NCI-H1436 (cell line): Measurements from ENCODE around the gene DHX30.

Experiments
- DNase-seq: peaks from one replicate; lab custom pipeline; 2025; lab: John Stamatoyannopoulos, UW

Gene DHX30

GRCh38 chr3:47852604-47853602 lies 50.0 kb downstream of the DHX30 start:
- no peak for DNase-seq

GRCh38 chr3:47854267-47854666 lies 51.3 kb downstream of the DHX30 start:
- no peak for DNase-seq

GRCh38 chr3:47854720-47855455 lies 52.0 kb downstream of the DHX30 start:
- no peak for DNase-seq

- no peak for DNase-seq
These were observed 52.8 kb downstream of the DHX30 start for GRCh38 chr3:47855461-47856383.

GRCh38 chr3:47856669-47857068 lies 53.7 kb downstream of the DHX30 start:
- no peak for DNase-seq

- DNase-seq: no peak
These were observed 54.2 kb downstream of the DHX30 start for GRCh38 chr3:47857151-47857550.

GRCh38 chr3:47859956-47860605 lies 57.1 kb downstream of the DHX30 start:
- no peak for DNase-seq

- no peak for DNase-seq
These were observed 60.6 kb downstream of the DHX30 start for GRCh38 chr3:47863391-47864128.

GRCh38 chr3:47865192-47865591 lies 62.3 kb downstream of the DHX30 start:
- no peak for DNase-seq

- no peak for DNase-seq
These were observed 64.6 kb downstream of the DHX30 start for GRCh38 chr3:47867451-47868044.

- no peak for DNase-seq
These were observed 65.4 kb downstream of the DHX30 start for GRCh38 chr3:47868306-47868705.

- DNase-seq: no peak
These were observed 67.2 kb downstream of the DHX30 start for GRCh38 chr3:47870156-47870555.

GRCh38 chr3:47870702-47871260 lies 67.8 kb downstream of the DHX30 start:
- no peak for DNase-seq

- DNase-seq: no peak
These were observed 68.5 kb downstream of the DHX30 start for GRCh38 chr3:47871389-47871788.

GRCh38 chr3:47872916-47873315 lies 70.0 kb downstream of the DHX30 start:
- DNase-seq: no peak

GRCh38 chr3:47874438-47874837 lies 71.5 kb downstream of the DHX30 start:
- no peak for DNase-seq

GRCh38 chr3:47874913-47875312 lies 72.0 kb downstream of the DHX30 start:
- DNase-seq: no peak

GRCh38 chr3:47877290-47877689 lies 74.4 kb downstream of the DHX30 start:
- no peak for DNase-seq

GRCh38 chr3:47877719-47878118 lies 74.8 kb downstream of the DHX30 start:
- DNase-seq: no peak

GRCh38 chr3:47882338-47882737 lies 79.4 kb downstream of the DHX30 start:
- no peak for DNase-seq
